ENCODE data around the gene APMAP. TPM values are rescaled to one million over a fixed set of nuclear protein-coding genes. Genes with fewer than 3 reads are reported as not detected.

Gene APMAP
- total RNA-seq, 1 experiment from 2014 or later = 92.6 TPM

DNA sequence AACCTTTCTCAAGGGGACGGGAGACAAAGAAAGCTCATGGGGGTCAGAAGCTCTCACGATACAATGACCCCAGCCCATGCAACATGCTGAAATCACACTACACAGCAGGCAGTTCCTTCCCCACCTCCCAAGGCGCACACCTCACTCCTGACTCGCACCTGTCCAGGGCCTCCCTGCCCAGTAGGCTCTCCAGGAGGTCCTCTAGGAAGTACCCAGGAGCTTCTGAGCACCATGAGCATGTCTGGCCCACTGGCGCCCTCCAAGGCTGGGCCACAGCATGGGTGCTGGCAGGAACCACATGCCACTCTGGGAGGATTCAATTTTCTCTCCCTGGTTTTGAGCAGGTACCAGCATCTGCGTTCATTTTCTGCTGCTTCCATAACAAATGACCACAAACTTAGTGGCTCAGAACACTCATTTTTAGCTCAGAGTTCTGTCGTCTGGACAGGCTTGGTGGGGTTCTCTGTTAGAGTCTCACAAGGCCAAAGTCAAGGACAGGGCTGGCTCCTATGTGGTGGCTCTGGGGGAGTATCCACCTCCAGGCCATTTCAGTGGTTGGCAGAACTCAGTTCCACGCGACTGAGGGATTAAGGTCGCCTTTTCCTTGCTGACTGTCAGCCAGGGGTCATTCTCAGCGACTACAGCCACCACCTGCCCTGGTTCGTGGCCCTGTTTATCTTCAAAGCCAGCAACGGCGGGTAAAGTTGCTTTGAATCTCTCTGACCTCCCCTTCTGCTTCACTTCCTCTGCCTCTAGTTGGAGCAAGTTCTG lies 32.7 kb upstream of the APMAP start:
- DNase-seq (ENCODE audit: low spot score) = no peak

DNA sequence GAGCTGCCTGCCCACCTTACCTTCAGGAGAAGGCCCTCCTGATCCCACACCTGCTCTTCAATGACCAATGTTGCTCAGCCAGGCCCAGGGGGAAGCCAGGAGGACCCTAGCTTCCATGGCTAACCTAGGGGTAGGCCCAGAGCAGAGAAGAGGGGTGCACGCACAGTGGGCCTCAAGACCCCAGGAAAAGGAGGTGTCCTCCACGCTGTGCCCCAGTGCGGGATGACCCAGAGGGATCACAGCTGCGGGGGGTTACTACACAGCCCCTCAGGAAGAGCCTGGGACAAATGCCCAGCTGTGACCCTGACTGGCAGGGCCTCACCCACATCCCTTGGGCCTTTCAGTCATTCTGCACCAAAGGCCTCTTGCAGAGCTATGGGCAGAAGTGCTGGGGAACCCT lies 31.6 kb upstream of the APMAP start:
- no peak for DNase-seq (ENCODE audit: low spot score)

- DNase-seq (ENCODE audit: low spot score) = no peak
Observed at GRCh38 chr20:25023356-25023755, 30.8 kb upstream of the APMAP start.

GRCh38 chr20:25022680-25023079 lies 30.1 kb upstream of the APMAP start:
- peak; percentile 85 for DNase-seq (ENCODE audit: low spot score)

DNA sequence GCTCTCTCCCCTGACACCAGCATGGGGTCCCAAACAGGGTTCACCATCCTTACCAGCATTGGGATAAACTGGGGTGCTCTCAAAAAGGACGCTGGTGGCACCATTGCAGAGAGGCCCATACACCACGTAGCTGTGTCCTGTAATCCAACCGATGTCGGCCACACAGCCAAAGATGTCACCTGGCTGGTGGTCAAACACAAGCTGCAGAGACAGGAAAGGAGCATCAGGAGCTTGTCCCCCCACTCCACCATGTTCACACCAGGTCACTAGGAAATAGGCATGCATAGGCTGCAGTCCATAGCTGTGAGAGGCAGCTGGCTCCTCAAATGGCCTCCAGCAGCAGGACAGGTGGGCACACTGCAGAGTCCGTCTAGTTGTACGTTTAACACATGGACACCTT lies 28.8 kb upstream of the APMAP start:
- DNase-seq (ENCODE audit: low spot score) = no peak

DNA sequence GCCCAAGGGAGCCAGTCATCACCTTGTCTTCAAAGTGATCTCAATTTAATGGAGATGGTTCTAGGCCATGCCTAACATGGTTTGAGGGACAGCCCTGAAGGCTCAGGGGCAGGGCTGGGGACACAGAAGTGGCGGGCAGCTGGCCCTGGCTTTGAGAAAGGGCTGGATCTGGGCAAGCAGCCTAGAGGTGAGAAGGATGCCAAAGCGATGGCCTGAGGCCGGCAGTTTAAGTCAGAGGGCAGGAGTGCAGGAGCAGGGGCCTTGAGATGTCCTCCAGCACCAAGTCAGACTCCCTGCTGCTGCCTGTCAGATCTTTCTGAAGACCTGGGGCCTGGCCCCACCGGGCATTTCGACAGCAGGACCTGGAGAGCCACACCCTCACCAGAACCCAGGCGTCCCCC lies 28.4 kb upstream of the APMAP start:
- no peak for DNase-seq (ENCODE audit: low spot score)

- DNase-seq (ENCODE audit: low spot score) = no peak
Observed at GRCh38 chr20:25020345-25020744, 27.8 kb upstream of the APMAP start.

GRCh38 chr20:25019381-25020155 lies 27.0 kb upstream of the APMAP start:
- DNase-seq (ENCODE audit: low spot score) = no peak

DNA sequence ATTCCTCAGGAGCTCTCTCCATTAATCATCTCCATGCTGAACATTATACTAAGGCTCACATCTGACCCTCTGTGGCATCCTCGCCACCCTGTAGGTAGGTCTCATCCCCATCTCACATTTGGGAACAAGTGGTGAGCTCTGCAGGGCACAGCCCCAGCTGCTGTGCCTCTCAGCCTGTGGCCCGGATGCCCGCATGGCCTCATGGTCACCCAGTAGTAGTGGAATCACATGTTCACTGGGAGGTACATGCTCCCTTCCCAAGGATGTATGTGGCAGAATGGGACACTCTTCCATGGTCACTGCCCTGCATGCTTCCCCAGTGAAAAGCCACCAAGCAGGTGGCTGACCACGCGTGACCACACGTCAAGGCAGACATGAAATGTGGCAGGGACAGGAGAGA lies 26.3 kb upstream of the APMAP start:
- no peak for DNase-seq (ENCODE audit: low spot score)

- no peak for DNase-seq (ENCODE audit: low spot score)
Observed at GRCh38 chr20:25018425-25018824, 25.9 kb upstream of the APMAP start.

DNA sequence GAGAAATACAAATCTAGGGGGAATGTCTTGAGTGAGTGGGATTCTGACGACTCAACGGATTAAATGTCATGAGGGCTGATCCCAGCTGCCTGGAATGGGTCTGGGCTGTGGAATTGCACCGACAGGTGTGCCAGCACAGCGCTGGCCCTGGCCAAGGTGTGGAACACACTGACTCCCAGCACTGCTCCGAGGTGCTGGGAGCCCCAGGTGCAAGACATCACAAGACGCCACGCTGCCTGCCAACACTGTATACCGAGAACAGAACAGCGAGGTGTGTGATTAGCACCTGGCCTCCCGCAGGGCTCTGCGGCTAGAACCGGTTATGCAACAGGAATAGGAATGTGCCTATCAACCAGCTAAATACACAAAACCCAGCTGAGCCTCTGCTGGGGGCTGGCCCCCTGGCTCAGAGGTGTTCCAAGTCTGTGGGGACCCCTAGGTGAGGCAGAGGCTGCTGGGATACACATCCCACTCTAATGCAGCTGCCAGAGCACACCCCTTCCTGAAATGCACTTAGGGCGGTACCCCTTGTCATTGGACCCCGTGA lies 24.8 kb upstream of the APMAP start:
- DNase-seq (ENCODE audit: low spot score) = peak; percentile 86

GRCh38 chr20:25016471-25016870 lies 23.9 kb upstream of the APMAP start:
- DNase-seq (ENCODE audit: low spot score) = no peak

DNA sequence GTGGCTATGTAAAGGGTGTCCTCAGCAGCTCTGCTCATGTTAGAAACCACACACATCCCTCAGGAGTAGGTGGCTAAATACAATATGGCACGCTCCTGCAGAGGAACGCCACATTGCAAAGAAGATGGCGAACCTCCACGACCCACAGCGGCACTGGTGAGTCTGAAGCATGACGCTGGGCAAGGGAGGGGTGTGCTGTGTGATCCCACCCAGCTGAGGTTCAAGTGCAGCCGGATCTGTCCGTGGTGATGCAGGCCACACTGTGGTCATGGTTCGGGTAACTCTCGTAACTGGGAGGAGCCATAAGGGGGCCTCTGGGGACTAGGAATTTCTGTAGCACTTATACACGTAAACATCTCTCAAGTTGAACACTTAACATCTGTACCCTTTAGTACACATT lies 23.4 kb upstream of the APMAP start:
- DNase-seq (ENCODE audit: low spot score) = no peak

DNA sequence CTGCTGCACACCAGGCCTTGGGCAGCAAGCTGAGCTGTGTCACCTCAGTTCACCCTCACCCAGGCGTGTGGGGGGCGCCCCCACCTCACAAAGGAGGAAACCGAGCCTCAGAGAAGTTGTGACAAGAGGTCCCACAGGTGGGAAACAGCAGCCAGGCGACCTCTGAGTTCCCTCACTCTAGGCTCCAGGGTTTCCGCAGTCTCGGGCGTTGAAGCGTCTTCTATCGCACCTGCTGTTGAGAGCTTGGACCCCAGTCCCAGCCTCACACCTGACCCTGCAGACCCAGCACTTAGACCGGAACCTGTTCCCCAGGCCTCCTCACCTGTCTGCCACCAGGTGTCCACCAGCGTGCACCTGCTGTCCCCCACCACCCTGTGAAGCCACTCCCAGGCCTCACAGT lies 22.3 kb upstream of the APMAP start:
- no peak for DNase-seq (ENCODE audit: low spot score)

DNA sequence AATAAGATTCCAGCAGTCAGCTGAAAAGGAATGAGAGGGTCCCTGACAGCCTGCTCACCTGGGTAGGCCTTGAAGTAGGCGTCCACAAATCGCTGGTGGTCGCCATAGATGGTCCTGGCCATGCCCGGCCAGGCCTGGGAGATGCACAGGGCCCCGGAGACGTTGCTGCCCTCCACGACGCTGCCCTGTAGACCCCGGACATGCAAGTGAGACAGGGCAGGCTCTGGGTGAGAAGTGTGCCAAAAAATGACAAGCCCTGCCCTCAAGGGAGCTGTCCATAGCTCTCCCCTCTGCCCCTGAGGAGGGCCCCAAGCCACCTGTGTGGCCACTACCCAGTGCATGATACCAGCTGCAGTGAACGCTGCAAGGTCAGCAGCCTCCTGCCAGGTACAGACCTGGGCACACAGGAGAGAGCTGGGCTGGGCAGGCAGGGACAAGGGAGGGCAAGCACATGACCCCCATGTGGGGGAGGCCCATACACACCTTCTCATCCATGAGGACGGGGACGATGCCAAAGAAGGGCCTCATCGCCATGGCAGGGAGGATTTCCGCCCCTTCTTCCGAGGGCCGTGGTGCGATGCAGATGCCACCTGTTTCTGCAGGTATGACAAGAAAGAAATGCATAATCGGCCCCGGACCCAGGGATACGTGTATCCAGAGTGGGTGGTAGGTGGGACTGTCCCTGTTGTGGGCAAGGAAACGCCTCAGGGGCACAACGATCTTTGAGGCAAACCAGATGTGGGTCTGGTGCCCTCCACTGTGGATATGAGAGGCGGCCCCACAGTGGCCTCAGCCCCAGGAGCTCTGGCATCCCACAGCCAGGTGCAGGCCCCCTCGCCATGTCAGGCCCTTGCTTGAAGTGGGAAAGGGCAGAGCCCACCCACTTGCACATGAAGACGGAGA lies 21.2 kb upstream of the APMAP start:
- DNase-seq (ENCODE audit: low spot score) = no peak

DNA sequence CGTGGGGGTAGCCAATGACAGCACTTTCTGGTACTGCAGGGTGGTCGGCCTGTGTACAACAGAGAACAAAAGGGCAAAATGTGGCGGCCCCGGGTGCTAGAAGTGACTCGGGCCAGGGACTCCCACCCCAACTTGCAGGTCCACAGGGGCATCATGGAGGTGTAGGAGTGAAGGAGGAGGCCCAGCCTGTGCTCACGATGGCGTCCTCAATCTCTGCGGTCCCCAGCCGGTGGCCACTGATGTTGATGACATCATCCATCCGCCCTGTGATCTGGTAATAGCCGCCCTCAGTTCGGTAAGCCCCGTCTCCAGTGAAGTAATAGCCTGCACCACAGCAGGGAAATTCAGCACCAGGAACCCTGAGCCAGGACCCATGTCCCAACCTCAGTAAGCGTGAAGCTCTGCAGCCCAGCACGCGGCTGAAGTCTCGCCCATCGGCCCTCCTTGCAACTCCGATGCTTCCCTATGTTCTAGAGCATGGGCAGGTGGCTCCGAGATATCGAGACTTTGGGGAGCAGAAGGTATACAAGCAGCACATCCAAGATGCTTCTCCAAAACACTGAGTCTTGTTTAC lies 20.2 kb upstream of the APMAP start:
- no peak for DNase-seq (ENCODE audit: low spot score)

- no peak for DNase-seq (ENCODE audit: low spot score)
Observed at GRCh38 chr20:25011831-25012241, 19.3 kb upstream of the APMAP start.

DNA sequence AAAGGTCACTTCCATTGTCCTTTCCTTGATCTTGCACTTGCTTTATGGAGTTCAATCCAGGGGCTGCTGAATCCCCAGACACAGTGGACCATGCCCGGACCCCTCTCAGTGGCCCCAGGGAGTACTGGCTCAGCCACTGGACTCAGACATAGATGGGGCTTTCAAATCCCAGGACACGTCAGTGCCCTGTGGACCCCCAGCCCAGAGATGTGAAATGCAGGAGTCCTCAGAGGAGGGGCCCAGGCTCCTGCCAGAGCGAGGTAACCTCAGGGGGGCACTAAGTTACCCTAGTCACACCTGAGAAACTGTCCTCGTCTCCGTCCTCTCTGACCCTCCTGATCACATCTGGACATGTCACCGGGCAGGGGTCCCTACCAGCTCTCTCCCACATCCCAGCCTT lies 18.7 kb upstream of the APMAP start:
- no peak for DNase-seq (ENCODE audit: low spot score)

DNA sequence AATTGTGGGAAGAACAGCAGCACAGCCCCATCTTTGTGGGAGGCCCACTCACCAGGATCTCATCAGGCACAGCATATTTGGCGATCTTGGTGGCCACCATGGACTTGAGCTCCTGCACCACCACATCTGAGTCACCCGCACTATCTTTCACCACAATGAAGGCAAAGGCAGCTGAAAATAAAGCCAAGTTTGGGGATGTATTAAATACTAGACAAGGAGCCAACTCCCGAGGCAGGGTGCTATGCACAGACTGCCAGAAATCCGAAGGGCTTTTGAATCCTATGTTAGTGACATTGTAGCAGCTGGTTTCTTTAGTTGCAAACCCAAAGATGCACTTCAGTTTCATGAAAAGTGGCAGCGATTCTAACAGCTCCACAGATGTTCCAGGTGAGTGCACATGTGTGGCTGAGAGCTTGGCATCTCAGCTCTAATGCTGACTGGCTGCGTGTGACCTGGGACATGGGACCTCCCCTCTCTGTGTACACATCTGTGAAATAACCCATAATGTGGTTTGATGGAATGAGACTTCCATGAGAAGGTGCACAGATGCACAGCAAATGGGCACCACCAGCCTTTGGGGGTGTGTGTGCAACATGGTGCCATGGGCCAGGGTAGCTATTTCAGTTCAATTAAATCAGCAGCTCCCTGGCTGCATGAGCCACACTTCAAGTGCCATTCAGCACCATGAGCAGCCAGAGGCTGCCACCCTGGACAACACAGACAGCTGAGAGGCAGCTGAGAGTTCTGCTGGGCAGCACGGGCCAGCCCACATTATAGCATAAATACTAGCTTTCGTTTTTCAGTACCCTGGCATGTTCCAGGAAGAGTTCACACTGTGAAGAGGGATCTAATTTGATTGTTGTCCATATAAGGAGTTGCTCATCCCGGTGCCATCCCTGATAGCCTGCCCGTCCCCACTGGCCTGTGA lies 16.9 kb upstream of the APMAP start:
- no peak for DNase-seq (ENCODE audit: low spot score)
